HG03575 (cell line): Measurements from ENCODE around the gene YWHAQ.
"Not testable (repeated sequence)": the region's sequence is repeated elsewhere in the genome, so short reads cannot be mapped to it uniquely, and the experiment has no call there.

Experiments
- ATAC-seq: cut with Tn5 transposase; IDR thresholded peaks from one replicate; pipeline ENCODE4 v1.9.1; 2021; ENCODE audit not compliant: unreplicated experiment, insufficient number of reproducible peaks, low FRiP score; ENCODE audit errors: extremely low read depth

YWHAQ gene

DNA sequence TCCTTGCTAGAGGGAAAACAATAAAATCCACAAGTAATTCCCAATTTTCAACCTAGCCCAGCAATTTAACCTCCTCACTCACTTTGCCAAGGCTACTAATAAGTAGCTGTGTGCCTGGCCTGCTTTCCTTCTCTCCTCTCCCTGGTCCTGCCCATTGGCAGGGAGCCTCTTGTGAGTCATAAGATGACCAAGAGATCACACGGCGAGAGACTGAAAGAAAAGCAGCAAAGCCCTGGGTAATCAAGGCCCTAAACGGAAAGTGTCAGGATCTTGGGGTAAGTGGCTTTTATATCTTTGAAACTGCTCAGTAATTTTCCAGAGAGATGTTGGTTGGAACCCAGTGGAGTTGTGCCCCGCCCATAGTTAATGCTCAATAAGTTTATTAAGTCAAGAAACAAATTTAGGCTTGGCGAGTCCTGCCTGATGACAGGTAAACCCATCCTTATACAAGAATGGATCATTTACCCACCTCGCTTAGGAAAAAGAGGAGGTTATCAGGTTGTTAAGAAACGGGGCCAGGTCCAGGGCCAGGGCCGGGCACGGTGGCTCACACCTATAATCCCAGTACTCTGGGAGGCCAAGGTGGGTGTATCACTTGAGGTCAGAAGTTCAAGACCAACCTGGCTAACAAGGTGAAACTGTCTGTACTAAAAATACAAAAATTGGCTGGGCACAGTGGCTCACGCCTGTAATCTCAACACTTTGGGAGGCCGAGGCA is 65.2 kb downstream of the YWHAQ start:
- ATAC-seq, result no peak

DNA sequence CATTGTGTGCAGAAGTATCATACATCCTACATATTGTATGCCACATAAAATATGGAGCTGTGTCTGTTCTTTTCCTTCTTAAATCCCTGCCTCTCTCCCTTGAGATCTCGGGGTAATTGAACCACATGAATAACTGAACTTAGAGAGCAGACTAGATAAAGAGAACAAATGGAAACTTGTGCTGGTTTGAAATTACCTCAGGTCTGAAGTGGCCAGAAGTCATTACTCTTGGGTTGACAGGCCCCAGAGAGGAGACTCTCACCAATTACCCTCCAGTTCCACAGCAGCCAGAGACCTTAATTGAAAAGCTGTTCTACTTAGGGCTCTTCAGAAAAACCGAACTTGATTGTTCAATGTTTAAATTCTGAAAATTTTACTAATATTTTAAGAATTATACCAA is 70.2 kb downstream of the YWHAQ start:
- no peak for ATAC-seq

DNA sequence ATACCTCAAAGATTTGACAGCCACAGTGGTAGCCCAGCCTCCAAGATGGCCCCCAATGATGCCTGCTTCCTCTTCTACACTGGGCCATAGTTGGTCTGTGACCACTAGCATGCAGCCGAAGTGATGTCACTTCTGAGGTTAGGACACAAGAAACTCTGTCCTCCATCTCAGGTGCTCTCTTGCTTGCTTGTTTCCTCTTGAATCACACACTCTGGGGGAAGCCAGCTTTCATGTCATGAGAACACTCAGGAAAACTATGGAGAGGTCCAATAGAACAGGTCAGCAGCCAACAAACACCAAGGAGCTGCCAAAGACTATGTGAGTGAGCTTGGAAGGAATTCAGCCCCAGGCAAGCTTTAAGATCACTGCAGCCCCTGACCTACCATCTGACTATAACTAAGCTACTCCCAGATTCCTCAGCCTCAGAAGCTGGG is 71.8 kb downstream of the YWHAQ start:
- no peak for ATAC-seq

DNA sequence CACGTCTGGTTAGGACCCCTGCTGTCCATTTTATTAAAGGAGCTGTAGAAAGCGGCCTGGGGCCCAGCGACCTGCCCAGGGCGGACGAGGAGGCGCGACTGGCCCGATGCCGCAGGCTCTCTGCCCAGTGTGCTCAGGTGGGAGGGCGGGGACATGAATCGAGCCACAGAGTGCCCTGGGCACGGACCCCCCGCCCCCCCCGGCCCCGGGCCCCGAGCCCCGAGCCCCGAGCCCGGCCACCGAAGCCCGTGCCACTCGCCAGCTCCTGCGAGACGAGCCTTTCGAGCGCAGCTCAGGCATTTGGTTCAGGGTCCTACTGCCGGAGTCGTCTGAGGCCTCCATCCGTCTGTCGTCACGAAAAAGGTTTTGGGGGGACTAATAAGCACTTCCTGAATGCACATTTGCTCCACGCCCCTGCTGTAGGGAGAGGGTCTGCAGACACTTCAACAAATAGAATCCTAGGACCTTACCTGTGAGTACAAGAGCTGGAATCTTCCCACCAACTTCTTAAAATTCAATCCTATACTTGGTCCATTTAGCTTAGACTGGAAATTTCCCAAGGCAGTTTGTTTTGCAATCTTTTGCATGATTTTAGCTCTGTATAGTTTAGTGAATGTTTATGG is 74.6 kb downstream of the YWHAQ start:
- peak; percentile 3 for ATAC-seq

DNA sequence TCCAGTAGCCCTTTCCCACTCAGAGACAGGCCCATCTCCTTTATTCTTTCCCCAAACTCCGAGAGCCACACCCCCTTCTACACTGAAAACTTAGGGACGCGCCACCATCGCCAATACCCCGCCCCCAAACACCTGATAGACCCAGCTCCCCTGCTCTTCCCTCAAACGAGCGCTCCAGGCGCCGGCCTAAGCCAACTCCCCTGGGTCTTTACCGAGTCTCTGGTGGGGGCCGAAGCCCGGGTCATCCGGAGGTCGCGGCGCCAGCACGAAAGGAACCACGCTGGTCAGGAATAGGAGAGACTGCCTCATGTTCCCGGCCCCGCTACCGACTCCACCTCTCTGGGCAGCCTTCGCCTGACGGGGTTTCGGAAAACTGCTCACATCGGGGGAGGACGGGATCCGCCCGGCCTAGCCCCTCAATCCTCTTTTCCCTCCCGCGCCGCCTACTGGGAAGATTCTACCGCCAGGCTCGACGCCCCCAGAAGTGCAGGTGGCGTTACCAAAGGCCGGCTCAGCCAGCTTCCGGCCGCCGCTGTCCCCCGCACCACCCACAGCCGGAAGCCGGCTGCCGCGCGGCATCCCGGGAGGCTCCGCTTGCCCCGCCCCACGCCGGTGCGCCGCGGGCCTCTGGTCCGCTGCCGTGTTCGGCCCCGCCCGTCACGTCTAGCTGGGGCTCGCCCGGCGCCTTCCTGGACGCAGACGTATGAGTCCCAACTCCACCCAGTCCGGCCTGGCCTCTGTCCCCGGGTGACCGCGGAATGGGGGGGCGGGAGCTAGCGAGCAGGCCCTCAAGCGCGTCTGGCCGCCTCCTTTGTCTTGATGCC is 75.3 kb downstream of the YWHAQ start, which contains the start of gene ADAM17:
ADAM17 (minus strand) TSS at position 534 of the 824 bp plus-strand sequence; CDS start at position 309, 225 bp downstream.
- peak; percentile 54 for ATAC-seq

DNA sequence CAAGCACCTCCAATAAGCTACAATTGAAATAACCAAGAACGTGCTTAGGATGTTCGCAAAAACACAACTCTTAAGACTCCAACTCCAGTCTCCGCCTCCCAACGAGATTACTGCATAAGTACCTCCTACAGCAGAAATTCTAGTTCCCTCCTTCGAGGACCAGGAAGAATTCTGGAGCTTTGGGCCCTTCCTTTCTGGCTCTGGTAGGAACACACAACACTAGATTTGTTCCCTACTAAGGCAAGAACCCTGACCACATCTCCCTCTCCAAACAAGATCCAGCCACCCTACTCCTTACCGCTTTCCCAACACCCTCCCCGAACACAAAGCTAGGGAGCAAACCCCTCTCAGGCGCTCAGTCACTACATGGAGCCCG is 75.9 kb downstream of the YWHAQ start:
- no peak for ATAC-seq

DNA sequence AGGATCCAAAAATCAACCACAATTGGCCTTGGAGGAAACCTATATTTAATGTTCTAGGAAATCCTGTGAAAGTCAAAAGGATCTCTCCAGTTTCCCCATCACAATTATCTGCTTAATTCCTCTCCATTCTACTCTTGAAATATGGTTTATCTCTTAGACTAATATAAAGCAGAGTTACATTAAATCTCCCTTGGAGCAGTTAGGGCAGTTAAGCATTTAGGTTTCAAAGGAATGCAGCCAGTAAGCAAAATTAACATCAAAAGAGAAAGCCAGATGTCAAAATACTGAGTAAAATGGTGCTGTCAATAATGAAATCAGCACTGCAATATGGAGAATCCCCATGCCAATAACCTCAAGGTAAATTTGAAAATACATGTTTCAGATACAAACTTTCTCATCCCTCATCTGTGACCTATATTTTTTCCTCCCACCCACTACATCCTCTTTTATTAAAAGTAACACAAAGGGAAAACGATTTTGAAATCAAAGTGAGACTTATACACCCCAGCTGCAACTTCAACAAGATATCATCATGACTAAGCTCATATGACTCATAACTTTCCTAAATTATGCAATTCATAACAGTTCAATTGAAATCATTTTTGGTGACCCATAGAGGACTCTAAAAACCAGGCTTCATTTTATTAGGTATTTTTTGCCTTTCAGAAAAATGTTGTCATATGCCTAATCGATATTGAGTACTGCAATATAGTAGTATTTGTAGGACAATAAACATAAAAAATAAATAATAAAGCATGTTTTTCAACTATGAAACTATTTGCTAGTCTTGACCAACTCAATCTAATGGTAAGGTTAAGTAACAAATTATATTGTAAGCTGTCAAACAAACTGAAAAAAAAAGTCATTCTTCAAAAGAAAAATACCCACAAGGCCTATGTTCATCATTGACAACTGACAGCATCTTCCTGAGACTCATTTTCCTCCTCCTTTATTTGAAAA is 78.3 kb downstream of the YWHAQ start:
- ATAC-seq, result no peak

DNA sequence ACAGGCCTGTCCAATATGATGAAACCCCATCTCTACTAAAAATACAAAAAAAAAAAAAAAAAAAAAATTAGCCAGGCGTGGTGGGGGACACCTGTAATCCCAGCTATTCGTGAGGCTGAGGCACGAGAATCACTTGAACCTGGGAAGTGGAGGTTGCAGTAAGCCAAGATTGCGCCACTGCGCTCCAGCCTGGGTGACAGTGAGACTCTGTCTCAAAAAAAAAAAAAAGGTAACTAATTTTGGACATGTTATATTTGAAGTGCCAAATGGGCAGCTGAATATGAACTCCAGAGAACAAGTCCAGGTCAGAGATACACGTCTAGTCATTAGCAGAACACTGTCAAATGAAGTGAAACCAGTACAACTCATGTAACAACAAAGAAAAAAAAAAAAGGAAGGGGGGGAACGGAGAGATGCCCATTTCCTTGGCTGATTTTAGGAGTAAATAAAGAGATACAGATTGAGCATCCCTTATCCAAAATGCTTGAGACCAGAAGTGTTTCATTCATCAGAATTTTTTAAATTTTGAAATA is 79.9 kb downstream of the YWHAQ start:
- not testable (repeated sequence) for ATAC-seq

DNA sequence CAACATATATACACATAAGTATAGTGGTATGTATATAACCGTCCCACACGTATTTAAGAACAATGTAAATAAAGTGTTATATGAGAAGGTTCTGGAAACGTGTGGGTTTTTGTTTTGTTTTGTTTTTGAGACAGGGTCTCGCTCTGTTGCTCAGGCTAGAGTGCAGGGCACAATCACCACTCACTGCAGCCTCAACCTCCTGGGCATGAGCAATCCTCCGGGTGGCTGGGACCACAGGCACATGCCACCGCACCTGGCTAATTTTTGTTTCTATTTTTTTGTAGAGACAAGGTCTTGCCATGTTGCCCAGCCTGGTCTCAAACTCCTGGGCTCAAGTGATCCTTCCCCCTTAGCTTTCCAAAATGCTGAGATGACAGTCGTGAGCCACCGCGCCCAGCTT is 81.4 kb downstream of the YWHAQ start:
- ATAC-seq, result no peak

DNA sequence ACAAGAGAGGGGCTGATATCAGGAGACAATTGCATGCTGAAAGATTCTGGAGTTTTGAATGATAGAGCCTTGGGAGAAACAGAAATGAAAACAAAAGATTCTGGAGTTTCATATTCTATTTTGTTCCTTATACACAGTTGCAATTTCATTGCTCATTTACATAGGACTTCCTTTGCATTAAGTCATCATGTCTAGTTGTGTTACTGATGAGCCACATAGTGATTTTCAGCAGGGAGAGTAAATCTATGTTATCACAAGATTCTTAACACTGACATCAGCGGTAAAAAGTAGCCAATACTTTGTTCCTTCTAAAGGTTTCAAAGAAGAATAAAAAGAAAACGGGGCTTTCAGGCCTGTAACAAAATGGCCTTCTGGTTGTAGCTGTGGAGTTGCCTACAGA is 82.3 kb downstream of the YWHAQ start:
- ATAC-seq, result peak; percentile 31

DNA sequence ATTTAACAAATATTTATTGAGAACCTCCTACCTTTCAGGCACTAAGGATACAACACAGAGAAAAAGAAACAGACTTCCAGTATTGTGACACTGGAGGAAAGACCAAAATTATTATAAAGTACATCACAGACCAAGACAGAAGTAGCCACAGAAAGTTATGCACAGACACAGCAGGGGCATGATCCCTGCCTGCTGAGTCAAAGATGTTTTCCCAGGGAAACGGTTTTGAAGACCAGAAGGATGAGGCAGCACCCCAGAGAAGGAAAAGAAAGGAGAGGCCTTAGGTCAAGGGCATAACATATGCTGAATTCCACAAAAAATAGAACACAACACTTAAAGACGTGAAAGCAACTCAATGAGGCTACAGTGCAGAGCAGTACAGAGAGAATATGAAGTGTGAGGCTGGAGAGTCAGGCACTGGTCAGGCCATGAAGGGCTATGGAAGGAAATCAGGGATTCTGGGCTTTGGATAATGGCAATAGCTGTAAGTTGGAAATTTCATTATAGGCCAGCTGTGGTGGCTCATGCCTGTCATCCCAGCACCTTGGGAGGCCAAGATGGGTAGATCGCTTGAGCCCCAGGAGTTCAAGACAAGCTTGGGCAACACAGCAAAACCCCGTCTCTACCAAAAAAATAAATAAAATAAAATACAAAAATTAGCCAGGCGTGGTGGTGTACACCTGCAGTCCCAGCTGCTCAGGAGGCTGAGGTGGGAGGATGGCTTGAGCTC is 83.4 kb downstream of the YWHAQ start:
- no peak for ATAC-seq

DNA sequence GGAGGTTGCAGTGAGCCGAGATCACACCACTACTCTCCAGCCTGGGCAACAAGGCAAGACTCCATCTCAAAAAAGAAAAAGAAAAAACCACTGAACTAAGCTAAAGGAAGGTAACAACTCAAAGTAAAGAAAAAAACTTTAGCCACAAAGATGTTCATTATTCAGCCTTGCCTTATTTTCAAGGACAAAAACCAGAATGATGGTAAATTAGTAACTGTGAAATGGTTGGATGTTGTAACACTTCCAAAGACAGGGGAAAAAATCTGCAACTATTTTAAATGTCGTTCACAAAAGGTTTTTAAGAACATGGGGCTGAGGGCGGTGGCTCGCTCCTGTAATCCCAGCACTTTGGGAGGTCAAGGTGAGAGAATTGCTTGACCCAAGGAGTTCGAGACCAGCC is 85.3 kb downstream of the YWHAQ start:
- ATAC-seq, result no peak

DNA sequence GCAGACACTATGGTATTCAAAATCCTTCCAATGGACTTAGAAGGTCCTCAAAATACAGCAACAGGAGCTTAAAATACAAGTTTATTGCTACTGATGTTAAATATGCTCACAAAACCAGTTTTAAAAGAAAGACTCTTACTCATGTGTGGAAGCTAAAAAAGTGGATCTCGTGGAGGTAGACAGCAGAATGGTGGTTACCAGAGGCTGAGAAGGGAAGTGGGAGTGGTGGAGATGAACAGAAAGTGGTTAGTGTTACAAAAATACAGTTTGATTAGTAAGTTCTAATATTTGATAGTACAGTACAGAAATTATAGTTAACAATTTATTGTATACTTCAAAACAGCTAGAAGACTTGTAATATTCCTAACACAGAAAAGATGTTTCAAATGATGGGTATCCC is 87.2 kb downstream of the YWHAQ start:
- no peak for ATAC-seq

DNA sequence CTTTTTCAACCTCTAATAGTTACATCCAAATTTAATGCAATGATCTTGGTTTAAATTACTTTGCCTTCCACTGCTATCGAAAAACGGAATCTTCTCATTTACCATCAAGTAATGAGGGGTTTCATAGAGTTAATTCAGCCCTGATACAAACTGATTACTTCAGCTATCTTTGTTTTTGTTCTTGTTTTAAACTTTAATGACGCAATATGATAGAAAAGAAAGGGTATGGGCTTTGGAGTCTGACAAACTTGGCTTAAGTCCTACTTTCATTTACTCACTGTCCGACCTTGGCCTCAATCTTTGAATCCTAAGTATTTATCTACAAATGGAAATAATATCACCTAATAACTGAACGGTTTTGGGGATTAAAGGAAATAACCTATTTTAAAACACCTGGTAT is 91.3 kb downstream of the YWHAQ start:
- no peak for ATAC-seq

DNA sequence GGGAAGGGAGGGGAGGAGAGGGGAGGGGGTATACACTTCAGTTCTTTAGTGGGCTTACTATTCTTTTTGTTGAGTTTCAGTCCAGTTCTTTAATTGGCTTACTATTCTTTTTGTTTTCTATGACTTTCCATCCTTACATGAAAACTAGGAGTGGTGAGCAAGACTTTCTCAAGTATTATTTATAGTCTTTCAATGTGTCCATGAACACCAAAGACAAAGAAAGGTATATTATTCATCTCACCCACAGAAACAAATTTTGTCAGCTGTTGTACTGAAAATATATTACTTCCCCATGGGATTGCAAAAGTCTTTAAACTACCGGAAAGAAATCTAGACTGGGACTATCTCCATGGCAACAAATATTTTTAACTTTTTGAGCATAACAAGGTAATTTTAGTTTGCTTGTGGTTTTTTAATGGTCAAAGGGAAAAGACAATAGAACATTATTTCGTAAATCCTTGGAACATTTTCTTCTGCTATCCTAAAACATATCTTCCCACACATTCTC is 92.7 kb downstream of the YWHAQ start:
- ATAC-seq, result no peak

DNA sequence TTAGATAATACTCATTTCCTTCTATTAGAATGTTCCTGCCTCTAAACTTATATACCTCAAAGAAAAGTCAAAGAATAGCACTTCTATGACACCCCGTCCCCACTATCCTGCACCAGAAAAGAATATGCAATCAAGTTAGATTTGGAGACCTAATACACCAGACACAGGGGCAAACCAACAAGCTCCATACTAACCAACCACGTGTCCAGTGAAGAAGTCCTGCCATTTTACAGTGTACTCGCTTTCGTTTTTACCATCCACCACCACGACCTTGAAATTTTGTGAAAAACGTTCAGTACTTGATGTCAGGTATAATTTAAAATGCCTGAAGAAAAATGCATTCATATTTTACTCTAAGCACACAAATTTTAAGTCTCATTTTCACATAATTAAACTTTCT is 94.3 kb downstream of the YWHAQ start:
- ATAC-seq, result no peak

DNA sequence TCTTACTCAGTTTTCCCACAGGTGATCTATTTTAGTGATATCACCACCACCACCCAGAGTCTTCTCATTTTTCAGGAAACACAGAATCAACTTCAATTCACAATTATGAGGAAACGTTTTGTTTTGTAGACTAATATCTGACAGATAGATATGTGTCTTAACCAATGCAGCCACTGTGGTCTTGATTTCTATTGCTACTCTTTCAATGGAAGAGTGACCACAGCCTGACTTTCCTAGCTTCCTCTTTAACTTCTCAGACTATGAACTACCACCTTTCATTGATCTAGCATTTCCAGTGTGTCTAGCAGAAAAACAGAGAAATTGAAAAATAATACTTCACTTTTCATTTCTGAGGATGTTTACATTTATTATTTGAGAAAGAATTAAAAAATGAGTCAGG is 95.6 kb downstream of the YWHAQ start:
- ATAC-seq, result no peak
